Measurements from ENCODE around the gene RPH3AL. TPM values are rescaled to one million over a fixed set of nuclear protein-coding genes. Genes with fewer than 3 reads are reported as not detected.
"Not testable (repeated sequence)": the region's sequence is repeated elsewhere in the genome, so short reads cannot be mapped to it uniquely, and the experiment has no call there.

Gene RPH3AL
- total RNA-seq, 1 donor: 1.5 TPM

DNA sequence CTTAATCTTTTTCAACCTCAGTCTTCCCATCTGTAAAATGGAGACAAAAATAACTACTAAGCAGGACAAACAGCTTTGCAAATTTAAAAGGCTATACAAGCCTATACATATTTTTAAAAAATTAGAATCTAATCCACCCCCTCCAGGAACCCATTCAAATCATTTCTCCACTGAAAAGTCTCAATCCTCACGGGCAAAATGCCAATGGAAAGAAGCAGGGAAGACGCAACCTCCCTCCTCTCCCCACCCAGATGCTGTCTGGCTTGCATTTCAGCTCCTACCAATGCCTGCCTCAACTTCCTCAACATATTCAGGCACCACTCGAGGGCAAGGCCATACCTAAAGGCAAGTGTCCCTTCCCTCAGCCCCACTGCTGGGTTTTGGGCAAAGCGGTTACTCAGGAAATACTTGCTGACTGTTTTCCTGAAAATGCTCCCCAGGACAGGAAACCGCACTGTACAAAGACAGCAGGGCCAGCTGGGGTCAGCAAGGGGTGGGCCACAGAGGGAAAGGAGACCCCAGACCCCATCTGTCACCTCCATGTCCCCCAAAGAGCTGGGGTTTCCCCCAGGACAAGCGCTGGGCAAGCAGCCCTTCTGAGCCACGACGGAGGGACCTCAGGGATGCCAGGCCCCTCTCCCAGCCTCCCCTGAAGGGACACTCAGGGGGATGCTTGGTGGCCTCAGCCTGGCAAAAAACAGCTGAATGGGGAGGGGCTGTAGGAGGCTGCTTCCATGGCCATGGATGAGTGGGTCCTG lies 123.5 kb downstream of the RPH3AL start:
- peaks cover 7% of the 10 kb centered on the region for H3K4me1 ChIP-seq (ENCODE audit: insufficient read depth, low read length)
- H3K27me3 ChIP-seq (ENCODE audit: insufficient read depth, low read length): no peaks in the 10 kb centered on the region
- no peaks in the 10 kb centered on the region for H3K9me3 ChIP-seq (ENCODE audit: low read depth, low read length)
- H3K4me3 ChIP-seq (ENCODE audit: low read length): no peak overlapping the region

DNA sequence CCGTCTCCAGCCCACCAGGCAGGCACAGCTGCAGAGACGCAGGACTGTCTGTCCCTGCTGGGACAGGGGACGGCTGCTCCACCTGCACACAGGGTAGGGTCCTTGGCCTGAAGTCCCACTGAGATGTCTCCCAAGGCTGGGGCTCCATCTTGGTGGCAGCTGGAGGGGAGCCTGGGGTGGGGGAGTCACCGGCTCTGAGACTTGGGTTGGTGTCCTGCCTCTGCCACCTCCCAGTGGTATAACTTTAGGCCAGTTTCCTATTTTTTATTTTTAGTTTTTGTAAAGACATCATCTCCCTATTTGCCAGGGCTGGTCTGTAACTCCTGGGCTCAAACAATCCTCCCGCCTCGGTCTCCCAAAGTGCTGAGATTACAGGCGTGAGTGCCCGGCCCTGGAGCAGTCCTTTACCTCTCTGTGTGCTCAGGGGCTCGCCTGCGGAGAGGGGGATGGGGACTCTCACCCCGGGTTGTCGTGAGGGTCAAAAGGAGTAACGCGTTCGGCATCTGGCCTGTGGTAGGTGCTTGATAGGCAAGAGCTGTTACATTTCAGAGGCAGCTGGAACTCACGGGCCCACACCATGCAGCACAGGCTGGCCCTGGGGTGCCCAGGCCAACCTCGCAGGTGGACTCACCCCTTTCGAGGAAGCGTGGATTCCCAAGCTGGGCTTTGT lies 124.5 kb downstream of the RPH3AL start:
- peaks cover 3% of the 10 kb centered on the region for H3K4me1 ChIP-seq (ENCODE audit: insufficient read depth, low read length)
- no peaks in the 10 kb centered on the region for H3K9me3 ChIP-seq (ENCODE audit: low read depth, low read length)
- no peak overlapping the region for H3K4me3 ChIP-seq (ENCODE audit: low read length)
- H3K27me3 ChIP-seq (ENCODE audit: insufficient read depth, low read length): no peaks in the 10 kb centered on the region

DNA sequence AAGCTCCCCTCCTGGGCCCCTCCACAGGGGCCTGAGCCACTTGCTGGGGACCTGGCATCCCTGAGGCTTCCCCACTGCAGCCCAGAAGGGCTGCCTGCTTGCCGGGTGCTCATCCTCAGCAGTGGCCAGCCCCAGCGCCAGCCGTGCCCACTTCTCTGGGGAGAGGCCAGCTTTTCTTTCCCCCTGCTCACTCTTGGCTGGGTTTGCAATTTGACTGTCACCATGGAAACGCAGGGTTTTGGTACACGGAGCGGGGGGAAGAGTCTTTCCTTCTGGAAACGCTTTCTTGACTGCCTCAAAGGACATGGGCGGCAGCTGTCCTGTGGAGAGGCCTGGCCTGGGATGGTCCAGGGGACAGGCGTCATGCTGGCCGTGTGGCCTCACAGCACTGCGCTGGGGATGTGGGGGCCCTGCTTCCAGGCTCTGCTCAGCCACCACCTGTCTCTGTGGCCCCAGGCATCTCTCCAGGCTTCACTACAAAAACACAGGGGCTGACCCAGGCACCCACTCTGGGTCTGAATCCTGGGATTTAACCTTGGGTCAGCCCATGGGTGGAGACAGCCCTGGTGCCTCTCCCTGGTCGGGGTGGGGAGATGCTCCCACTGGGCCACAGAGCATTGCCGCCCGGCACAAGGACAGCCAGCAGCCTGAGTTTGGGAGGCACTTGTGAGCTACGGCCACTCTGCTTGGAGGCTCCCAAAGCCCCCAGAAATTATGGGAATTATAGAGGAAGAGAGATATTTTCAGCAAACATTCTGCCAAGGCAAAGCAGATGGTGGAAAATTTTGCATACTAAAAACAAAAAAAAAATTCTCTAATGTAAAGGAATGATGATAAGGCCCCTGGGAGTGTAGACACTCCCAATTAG lies 125.3 kb downstream of the RPH3AL start:
- no peaks in the 10 kb centered on the region for H3K4me1 ChIP-seq (ENCODE audit: insufficient read depth, low read length)
- no peaks in the 10 kb centered on the region for H3K27me3 ChIP-seq (ENCODE audit: insufficient read depth, low read length)
- no peaks in the 10 kb centered on the region for H3K9me3 ChIP-seq (ENCODE audit: low read depth, low read length)
- H3K4me3 ChIP-seq (ENCODE audit: low read length): no peak overlapping the region

DNA sequence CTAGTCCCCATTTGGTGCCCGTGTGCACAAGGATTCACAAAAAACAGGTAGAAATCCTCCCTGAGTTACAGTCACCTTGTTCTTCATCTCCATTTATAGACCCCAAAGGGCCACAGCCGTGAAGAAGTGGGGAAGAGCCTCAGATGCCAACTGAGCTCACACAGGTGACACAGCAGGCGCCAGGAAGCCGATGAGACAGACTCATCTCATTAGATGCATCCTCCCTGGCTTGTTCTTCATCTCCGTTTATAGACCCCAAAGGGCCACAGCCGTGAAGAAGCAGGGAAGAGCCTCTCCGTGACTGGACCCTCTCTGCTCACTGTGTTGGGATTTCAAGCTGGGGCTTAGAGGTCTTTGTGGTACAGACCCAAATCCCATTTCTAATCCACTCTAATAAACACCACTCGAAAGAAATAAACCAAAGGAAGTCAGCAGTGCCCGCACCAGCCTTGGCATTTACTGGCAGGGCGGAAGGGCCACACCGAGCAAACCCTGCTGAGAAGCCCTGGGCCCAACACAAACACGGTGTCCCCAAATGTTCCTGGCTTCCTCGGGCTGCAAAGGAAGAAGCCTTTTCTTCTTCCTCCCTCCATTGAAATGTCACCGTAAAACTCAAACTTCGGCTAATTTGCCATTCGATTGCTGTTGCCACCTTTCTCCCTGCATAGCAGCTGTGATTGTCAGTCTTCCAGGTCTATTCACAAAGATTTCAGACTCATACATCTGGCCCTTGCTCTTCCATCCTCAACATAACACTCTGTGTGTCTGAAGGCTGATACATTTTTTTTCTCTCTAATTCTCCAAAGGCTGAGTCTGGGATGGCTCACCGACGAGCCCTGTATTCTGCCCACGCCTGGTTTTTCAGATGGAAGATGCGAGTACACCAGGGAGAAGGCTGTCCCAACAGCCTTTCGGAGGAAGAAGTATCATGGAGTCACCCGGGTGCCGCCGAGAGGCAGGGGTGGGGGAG lies 126.2 kb downstream of the RPH3AL start:
- Histone ChIP-seq H3K9me3 (ENCODE audit: low read depth, low read length) (no peaks in the 10 kb centered on the region), H3K27me3 (ENCODE audit: insufficient read depth, low read length) (no peaks in the 10 kb centered on the region), H3K4me1 (ENCODE audit: insufficient read depth, low read length) (no peaks in the 10 kb centered on the region), H3K4me3 (ENCODE audit: low read length) (no peak overlapping the region)

DNA sequence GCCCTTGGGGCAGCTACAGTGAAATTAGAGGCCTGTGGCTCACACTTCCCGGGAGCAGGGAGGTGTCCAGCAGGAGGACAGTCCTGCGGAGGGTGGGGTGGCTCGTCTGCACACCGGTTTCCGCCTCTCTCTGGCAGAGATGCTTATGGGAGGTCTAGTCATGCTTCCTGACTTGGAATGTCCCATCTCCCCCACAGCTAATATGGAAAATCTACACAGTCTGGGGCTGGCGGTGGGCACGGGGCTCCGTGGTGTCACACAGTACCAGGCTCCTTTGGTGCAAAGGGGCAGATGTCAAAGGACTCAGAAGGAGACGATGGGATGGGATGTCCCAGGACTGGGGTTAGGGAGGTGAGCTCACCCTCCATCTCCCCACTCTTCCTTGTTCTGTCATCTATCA lies 127.1 kb downstream of the RPH3AL start:
- no peaks in the 10 kb centered on the region for H3K9me3 ChIP-seq (ENCODE audit: low read depth, low read length)
- no peaks in the 10 kb centered on the region for H3K4me1 ChIP-seq (ENCODE audit: insufficient read depth, low read length)
- H3K4me3 ChIP-seq (ENCODE audit: low read length): no peak overlapping the region
- no peaks in the 10 kb centered on the region for H3K27me3 ChIP-seq (ENCODE audit: insufficient read depth, low read length)

DNA sequence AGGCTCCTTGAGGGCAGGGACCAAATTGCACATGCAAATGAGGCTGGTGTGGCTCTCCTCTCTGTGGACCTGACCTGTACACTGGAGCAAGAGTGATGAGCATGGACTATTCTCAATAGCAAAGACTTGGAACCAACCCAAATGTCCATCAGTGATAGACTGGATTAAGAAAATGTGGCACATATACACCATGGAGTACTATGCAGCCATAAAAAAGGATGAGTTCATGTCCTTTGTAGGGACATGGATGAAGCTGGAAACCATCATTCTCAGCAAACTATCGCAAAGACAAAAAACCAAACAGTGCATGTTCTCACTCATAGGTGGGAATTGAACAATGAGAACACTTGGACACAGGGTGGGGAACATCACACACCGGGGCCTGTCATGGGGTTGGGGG lies 128.0 kb downstream of the RPH3AL start:
- not testable (repeated sequence) for H3K9me3 ChIP-seq (ENCODE audit: low read depth, low read length); H3K4me3 ChIP-seq (ENCODE audit: low read length); H3K4me1 ChIP-seq (ENCODE audit: insufficient read depth, low read length); H3K27me3 ChIP-seq (ENCODE audit: insufficient read depth, low read length)

DNA sequence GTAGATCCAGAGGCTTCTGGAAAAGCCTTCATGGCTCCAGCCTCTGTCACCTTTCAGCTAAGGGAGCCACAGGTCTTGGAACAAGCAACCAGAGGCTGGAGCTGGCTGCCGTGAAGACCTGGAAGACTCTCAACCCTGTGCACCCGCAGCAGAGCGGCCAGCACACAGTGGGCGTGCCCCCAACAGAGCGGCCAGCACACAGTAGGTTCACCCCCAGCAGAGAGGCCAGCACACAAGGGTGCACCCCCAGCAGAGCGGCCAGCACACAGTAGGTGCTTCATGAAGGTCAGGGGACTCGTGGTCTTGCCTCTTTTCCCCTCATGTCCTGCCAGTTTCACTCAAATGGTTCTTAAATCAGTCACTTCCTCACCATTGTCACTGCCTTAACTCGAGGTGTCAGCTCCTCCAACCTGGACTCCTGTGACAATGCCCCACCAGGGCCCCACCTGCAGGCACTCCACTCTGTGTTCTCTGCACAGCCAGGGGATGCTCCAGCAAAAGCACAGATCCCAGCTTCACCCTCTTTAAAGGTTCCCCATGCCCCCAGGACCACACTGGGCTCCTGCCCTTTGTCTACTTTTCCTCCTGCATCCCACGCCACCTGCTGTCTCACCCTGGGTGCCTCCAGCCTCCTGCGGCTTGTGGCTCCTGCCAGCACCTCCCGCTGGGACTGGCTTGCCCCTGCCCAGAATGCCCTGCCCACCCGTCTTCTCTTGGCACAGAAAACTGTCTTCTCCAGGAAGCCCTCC lies 128.7 kb downstream of the RPH3AL start:
- H3K9me3 ChIP-seq (ENCODE audit: low read depth, low read length): no peaks in the 10 kb centered on the region
- no peaks in the 10 kb centered on the region for H3K4me1 ChIP-seq (ENCODE audit: insufficient read depth, low read length)
- no peaks in the 10 kb centered on the region for H3K27me3 ChIP-seq (ENCODE audit: insufficient read depth, low read length)
- H3K4me3 ChIP-seq (ENCODE audit: low read length): no peak overlapping the region

DNA sequence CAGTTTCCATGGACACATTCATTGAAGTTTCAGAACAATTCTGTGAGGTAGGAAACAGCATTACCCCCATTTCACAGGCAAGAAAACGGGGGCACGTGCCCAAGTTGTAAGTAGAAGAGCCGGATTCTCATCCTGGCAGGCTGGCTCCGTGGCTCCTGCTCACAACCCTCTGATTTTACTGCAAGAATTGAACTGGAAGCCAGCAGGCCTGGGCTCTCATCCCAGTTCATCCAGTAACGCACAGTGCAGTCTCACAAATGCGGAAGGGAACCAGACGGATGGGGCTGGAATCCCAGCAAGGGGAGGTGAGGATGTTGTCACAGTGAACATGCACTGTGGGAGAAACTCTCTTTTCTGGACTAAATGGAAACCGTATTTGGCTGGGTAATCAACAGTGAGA lies 130.4 kb downstream of the RPH3AL start:
- Histone ChIP-seq H3K27me3 (ENCODE audit: insufficient read depth, low read length) (no peaks in the 10 kb centered on the region), H3K4me3 (ENCODE audit: low read length) (no peak overlapping the region), H3K4me1 (ENCODE audit: insufficient read depth, low read length) (no peaks in the 10 kb centered on the region), H3K9me3 (ENCODE audit: low read depth, low read length) (no peaks in the 10 kb centered on the region)

DNA sequence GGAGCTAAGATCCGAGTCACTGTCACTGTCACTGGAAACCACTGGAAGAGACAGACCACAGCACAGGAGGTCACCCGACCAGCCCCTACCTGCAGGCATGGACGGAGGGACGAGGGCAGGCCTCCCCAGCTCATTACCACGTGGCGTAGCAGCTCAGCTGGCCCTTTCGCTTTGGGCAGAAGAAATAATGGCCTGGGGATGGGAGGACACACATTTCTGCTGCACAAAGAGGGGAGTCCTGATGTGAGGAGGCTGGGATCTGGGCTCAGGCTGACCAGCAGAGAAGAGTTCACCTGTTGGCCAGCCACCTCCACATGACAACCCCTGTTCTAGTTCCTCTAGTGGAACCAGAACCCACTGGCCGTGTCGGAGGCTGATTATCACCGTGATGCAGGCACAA lies 132.9 kb downstream of the RPH3AL start:
- Histone ChIP-seq H3K4me1 (ENCODE audit: insufficient read depth, low read length) (no peaks in the 10 kb centered on the region), H3K27me3 (ENCODE audit: insufficient read depth, low read length) (no peaks in the 10 kb centered on the region), H3K4me3 (ENCODE audit: low read length) (no peak overlapping the region), H3K9me3 (ENCODE audit: low read depth, low read length) (no peaks in the 10 kb centered on the region)

DNA sequence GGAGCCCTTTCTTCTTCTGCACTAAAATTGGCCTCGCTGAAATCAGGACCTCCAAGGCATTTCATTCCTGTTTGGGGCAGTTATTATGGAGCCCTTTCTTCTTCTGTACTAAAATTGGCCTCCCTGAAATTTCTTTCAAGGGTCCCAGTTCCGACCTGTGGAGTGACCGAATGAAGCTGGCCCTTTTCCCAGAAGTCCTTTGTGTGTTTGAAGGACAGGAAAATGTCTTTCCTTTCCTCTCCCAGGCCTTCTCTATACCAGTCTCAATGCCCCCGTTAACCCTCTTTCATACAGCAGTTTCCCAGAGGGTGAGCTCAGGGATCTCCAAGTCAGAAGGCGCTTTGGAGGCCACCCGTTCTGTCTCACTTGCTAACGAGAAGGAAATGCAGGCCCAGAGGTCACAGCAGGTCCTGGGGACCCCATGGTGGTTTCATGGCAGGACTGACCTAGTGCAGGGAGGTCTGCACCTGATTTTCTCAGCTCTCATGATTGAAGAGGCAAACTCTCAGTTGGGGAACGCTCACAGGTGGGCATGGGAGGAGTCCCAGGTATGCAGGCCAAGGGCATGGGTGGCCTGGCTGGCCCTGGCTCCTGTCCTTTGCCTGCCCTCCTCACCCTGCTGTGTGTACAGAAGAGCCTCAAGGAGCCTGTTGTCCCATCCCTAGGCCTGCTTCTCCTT lies 134.0 kb downstream of the RPH3AL start:
- no peaks in the 10 kb centered on the region for H3K9me3 ChIP-seq (ENCODE audit: low read depth, low read length)
- no peak overlapping the region for H3K4me3 ChIP-seq (ENCODE audit: low read length)
- no peaks in the 10 kb centered on the region for H3K27me3 ChIP-seq (ENCODE audit: insufficient read depth, low read length)
- H3K4me1 ChIP-seq (ENCODE audit: insufficient read depth, low read length): no peaks in the 10 kb centered on the region

DNA sequence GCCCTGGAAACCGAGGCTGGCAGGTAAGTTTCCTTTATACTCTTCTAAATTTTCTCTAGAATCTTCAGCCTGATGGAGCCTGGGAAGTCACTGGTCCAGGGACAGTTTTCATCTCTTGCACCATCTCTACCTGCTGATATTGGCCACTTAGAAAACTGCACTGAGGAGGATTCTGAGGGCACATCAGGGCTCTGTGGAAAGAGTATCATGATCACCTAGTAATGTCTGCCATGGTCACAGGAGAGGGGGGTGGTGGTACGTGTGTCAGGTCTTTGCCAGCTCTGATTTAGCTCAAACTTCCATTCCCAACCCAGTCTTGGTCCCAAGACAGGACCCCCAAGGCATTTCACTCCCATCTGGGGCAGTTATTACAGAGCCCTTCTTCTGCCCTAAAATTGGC lies 136.0 kb downstream of the RPH3AL start:
- Histone ChIP-seq H3K9me3 (ENCODE audit: low read depth, low read length) (no peaks in the 10 kb centered on the region), H3K4me1 (ENCODE audit: insufficient read depth, low read length) (no peaks in the 10 kb centered on the region), H3K27me3 (ENCODE audit: insufficient read depth, low read length) (no peaks in the 10 kb centered on the region), H3K4me3 (ENCODE audit: low read length) (no peak overlapping the region)

DNA sequence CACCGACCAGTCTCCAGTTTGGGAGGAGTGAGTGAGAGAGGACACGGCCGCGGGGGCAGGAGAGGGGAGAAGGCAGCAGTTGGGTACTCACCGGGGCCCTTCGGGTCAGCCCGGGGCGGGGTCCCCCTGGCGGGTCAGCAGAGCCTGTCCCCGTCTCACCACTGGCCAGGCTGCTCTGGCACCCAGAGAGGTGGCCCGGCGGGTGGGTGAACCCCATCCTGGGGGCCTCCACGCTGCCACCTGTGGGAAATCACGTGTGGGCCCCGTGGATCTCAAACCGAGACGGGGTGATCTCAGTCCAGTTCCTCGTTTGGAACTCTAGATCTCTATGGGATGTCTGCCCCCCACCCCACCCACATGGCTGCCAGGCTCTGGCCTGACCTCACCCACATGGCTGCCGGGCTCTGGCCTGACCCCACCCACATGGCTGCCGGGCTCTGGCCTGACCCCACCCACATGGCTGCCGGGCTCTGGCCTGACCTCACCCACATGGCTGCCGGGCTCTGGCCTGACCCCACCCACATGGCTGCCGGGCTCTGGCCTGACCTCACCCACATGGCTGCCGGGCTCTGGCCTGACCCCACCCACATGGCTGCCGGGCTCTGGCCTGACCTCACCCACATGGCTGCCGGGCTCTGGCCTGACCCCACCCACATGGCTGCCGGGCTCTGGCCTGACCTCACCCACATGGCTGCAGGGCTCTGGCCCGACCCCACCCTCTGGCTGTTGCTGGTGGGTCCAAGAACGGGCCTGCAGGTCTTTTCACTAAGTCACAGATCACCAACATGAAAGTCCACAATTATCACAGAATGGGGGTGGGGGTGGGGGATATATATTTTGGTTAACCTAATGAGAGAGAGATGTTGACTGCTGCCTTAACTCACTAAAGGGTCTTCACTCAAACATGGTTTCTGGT lies 136.8 kb downstream of the RPH3AL start:
- not testable (repeated sequence) for H3K4me1 ChIP-seq (ENCODE audit: insufficient read depth, low read length); H3K9me3 ChIP-seq (ENCODE audit: low read depth, low read length); H3K27me3 ChIP-seq (ENCODE audit: insufficient read depth, low read length); H3K4me3 ChIP-seq (ENCODE audit: low read length)

DNA sequence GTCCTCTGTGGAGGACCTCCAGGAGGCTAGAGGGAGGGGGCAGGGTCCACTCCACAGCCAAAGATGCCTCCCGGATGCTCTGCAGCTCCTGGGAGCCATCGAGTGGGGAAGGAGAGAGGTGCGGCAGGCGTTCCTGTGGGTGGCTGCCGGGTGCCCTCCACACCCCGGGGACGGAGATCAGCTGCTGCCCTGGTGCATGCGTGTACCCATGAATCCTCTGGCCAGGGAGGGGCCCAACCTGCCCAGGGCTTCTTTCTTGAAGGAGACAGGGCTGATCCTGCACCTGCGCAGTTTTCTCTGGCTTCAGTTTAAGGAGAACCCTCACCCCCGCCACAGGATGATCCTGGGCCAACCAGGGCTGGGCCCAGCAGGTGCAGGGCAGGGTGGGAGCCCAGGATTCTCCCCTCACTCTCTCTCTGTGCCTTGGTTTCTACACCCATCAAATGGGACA lies 137.7 kb downstream of the RPH3AL start:
- Histone ChIP-seq H3K27me3 (ENCODE audit: insufficient read depth, low read length) (no peaks in the 10 kb centered on the region), H3K4me3 (ENCODE audit: low read length) (no peak overlapping the region), H3K9me3 (ENCODE audit: low read depth, low read length) (no peaks in the 10 kb centered on the region), H3K4me1 (ENCODE audit: insufficient read depth, low read length) (no peaks in the 10 kb centered on the region)

Measured in mononuclear cell (primary cell).